Measurements from ENCODE around the gene PROZ. TPM values are rescaled to one million over a fixed set of nuclear protein-coding genes. Genes with fewer than 3 reads are reported as not detected.

Gene PROZ
- total and polyA plus RNA-seq, 2 of the 13 experiments (the other 11 are each of a cell fraction or from before 2014, with no cell fraction given): 5.6 to 22.5 TPM

GRCh38 chr13:113169277-113170272, 11.1 kb downstream of the PROZ start (continued):
- TF ChIP-seq ZNF18 (CRISPR knock-in tag; IDR thresholded peaks at IDR 0.05; ENCODE audit: insufficient replicate concordance) (no peak), MEIS1 (CRISPR knock-in tag; IDR thresholded peaks at IDR 0.05; ENCODE audit: borderline replicate concordance) (0 out of 2 replicates have a peak, but pooled peaks have one; percentile 48), ELF1 (CRISPR knock-in tag; IDR thresholded peaks at IDR 0.05) (peak; percentile 52; the same call in 1 of the 2 replicates), SP2 (CRISPR knock-in tag; IDR thresholded peaks at IDR 0.05) (no peak), POGK (CRISPR knock-in tag; conservative IDR thresholded peaks at IDR 0.05) (0 out of 2 replicates have a peak, but pooled peaks have one; percentile 33), ZGPAT (CRISPR knock-in tag; IDR thresholded peaks at IDR 0.05) (0 out of 2 replicates have a peak, but pooled peaks have one; percentile 38), SOX6 (IDR thresholded peaks at IDR 0.05) (no peak), SOX6 (CRISPR knock-in tag; IDR thresholded peaks at IDR 0.05) (peak; percentile 79), MATR3 (CRISPR knock-in tag; IDR thresholded peaks at IDR 0.05) (no peak), SSRP1 (CRISPR knock-in tag; IDR thresholded peaks at IDR 0.05) (no peak), NONO (IDR thresholded peaks at IDR 0.05) (no peak), NONO (CRISPR knock-in tag; conservative IDR thresholded peaks at IDR 0.05) (peak; percentile 39; the same call in 1 of the 2 replicates), ARNTL (CRISPR knock-in tag; IDR thresholded peaks at IDR 0.05) (peak; percentile 80)
- TF ChIP-seq, protein P1, sequence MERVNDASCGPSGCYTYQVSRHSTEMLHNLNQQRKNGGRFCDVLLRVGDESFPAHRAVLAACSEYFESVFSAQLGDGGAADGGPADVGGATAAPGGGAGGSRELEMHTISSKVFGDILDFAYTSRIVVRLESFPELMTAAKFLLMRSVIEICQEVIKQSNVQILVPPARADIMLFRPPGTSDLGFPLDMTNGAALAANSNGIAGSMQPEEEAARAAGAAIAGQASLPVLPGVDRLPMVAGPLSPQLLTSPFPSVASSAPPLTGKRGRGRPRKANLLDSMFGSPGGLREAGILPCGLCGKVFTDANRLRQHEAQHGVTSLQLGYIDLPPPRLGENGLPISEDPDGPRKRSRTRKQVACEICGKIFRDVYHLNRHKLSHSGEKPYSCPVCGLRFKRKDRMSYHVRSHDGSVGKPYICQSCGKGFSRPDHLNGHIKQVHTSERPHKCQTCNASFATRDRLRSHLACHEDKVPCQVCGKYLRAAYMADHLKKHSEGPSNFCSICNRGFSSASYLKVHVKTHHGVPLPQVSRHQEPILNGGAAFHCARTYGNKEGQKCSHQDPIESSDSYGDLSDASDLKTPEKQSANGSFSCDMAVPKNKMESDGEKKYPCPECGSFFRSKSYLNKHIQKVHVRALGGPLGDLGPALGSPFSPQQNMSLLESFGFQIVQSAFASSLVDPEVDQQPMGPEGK (CRISPR knock-in tag; IDR thresholded peaks at IDR 0.05): peak; percentile 87
- TF ChIP-seq, protein P2, sequence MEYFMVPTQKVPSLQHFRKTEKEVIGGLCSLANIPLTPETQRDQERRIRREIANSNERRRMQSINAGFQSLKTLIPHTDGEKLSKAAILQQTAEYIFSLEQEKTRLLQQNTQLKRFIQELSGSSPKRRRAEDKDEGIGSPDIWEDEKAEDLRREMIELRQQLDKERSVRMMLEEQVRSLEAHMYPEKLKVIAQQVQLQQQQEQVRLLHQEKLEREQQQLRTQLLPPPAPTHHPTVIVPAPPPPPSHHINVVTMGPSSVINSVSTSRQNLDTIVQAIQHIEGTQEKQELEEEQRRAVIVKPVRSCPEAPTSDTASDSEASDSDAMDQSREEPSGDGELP (IDR thresholded peaks at IDR 0.05; ENCODE audit: borderline replicate concordance, low read depth): peak; percentile 66; the same call in 1 of the 2 replicates
- TF ChIP-seq, protein P3, sequence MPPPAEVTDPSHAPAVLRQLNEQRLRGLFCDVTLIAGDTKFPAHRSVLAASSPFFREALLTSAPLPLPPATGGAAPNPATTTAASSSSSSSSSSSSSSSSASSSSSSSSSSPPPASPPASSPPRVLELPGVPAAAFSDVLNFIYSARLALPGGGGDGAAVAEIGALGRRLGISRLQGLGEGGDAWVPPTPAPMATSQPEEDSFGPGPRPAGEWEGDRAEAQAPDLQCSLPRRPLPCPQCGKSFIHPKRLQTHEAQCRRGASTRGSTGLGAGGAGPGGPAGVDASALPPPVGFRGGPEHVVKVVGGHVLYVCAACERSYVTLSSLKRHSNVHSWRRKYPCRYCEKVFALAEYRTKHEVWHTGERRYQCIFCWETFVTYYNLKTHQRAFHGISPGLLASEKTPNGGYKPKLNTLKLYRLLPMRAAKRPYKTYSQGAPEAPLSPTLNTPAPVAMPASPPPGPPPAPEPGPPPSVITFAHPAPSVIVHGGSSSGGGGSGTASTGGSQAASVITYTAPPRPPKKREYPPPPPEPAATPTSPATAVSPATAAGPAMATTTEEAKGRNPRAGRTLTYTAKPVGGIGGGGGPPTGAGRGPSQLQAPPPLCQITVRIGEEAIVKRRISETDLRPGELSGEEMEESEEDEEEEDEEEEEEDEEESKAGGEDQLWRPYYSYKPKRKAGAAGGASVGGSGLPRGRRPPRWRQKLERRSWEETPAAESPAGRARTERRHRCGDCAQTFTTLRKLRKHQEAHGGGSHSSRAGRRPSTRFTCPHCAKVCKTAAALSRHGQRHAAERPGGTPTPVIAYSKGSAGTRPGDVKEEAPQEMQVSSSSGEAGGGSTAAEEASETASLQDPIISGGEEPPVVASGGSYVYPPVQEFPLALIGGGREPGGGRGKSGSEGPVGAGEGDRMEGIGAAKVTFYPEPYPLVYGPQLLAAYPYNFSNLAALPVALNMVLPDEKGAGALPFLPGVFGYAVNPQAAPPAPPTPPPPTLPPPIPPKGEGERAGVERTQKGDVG (CRISPR knock-in tag; IDR thresholded peaks at IDR 0.05; ENCODE audit: borderline replicate concordance): no peak

All from HepG2 (cell line).